CD4-positive, alpha-beta T cell treated with Interleukin-6 at 100 ng/mL for 8 hours (primary cell): Measurements from ENCODE around the gene POTEB.
"Not testable (repeated sequence)": the region's sequence is repeated elsewhere in the genome, so short reads cannot be mapped to it uniquely, and the experiment has no call there.

Experiments
- DNase-seq: peaks from one replicate; pipeline ENCODE4 v3.0.0-alpha.2; 2020; ENCODE audit warnings: mixed read lengths, low spot score

The POTEB gene

GRCh38 chr15:21877635-21878034, at the start of gene POTEB:
POTEB (minus strand) TSS chr15:21877735; CDS start chr15:21877246, 489 bp downstream.
- not testable (repeated sequence) for DNase-seq

GRCh38 chr15:21890955-21891354, 13.4 kb upstream of the POTEB start:
- DNase-seq, result not testable (repeated sequence)

- not testable (repeated sequence) for DNase-seq
These were observed 12.0 kb upstream of the POTEB start for GRCh38 chr15:21889542-21889941.

- DNase-seq, result not testable (repeated sequence)
These were observed 38.7 kb downstream of the POTEB start for GRCh38 chr15:21838831-21839230.
